SH-SY5Y (cell line): Measurements from ENCODE around the gene NISCH.

Experiments used
- GATA2 ChIP-seq: IDR thresholded peaks from 2 replicates; pipeline ENCODE4 v1.6.1; 2011; ENCODE audit warnings: mild to moderate bottlenecking, low read depth, low read length
- GATA3 ChIP-seq: IDR thresholded peaks from 2 replicates; pipeline ENCODE4 v1.6.1; 2011; ENCODE audit warnings: low read depth, mild to moderate bottlenecking, low read length, moderate library complexity

Gene NISCH

GRCh38 chr3:52440671-52441070 lies 14.7 kb upstream of the NISCH start:
- no peak for TF ChIP-seq GATA3
- TF ChIP-seq GATA2 = no peak

DNA sequence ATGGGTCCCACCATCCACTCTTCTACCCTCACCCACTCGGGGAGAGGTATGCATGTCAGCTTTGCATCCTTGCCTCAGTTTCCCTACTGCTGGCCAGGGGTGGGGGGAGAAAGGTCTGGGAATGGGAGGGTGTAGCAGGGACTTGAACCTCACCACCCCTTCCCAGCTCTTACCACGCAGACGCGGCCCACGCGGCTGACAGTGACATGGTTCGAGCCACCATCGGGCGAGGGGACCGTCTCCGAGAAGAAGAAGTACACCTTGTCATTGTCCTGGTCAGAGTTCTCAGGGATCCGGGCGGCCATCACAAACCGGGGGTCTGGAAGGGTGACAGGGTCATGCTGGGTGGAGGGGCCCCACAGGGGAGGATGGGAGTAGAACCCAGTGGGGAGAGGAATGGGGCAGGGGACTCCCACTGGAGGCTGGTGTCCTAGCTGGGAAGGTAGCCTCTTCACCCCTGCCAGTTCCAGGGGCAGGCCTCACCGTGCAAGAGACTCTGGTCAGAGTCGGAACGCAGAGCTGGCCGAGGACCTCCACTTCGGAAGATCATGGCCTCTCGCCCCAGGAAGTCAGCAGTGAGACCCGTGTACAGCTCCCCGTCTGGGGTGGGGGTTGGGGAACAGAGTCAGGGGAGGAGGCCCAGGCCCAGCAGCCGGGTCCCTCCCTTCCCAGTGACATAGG lies 14.2 kb upstream of the NISCH start:
- no peak for TF ChIP-seq GATA2
- TF ChIP-seq GATA3 = no peak

DNA sequence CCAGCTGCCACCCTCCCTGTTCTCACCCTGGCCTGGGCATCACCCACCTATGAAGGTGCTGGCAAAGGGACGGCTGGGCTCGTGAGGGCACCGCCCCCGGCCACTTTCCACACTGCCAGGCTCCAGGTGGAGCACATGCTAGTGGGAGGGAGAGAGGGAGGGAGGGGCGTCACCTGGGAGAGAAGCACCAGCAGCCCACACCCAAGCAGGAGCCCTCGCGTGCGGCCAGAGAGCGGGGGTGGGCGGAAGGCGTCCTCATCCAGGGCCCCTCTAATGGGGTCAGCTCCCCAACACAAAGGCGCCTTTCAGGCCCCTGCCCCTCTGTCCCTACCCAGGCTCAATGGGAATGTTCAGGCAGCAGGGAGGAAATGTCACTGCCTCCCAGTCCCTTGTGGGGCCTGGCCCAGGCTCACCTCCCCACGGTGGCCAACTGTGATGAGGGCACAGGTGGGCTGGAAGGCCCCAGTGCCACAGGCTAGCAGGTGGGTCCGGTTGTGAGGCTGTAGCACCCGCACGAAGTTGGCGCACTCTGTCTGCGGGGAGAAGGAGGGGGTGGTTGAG lies 13.6 kb upstream of the NISCH start:
- TF ChIP-seq GATA3 (no peak), GATA2 (no peak)

DNA sequence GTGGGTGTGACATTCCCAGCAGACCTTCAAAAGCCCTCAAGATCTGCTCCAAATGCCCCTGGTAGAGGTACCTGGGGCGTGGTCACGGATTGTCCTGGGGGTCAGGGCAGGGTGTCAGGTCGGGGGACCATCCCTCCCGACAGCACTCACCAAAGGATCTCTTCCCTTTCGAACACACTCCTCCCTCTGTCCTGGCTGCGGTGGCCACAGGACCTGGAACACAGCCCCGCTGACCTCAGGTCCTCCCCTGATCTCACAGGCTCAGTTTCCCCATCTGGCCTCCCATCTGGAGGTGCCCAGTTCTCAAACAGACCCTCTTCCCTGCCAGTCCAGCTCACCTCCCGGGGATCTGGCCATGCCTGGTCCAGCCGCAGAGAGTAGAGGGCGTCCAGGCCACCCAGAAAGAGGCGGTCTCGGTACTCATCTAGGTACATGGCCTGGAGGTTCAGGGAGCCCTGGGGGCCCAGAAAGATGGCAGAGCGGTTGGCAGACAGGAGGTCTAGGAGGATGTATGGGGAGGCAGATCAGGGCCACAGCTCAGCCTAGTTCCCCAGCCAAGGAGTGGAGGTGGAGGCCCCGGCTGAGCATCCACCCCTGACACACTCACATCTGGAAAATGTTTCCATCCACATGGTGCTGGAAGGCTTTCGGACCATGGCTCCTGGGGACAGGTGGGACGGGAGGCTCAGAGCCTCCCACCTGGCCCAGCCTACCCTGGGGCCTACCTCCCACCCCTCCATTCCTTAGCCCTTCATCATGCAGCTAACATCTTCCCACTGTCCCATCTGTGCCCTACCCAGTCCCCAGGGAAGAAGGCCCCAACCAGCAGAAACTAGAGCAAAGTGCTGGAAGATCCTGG lies 12.8 kb upstream of the NISCH start:
- TF ChIP-seq GATA3 (no peak), GATA2 (no peak)

- no peak for TF ChIP-seq GATA3
- no peak for TF ChIP-seq GATA2
These were observed 12.2 kb upstream of the NISCH start for GRCh38 chr3:52443268-52443610.

GRCh38 chr3:52443791-52444687 lies 11.4 kb upstream of the NISCH start:
- no peak for TF ChIP-seq GATA2
- no peak for TF ChIP-seq GATA3

DNA sequence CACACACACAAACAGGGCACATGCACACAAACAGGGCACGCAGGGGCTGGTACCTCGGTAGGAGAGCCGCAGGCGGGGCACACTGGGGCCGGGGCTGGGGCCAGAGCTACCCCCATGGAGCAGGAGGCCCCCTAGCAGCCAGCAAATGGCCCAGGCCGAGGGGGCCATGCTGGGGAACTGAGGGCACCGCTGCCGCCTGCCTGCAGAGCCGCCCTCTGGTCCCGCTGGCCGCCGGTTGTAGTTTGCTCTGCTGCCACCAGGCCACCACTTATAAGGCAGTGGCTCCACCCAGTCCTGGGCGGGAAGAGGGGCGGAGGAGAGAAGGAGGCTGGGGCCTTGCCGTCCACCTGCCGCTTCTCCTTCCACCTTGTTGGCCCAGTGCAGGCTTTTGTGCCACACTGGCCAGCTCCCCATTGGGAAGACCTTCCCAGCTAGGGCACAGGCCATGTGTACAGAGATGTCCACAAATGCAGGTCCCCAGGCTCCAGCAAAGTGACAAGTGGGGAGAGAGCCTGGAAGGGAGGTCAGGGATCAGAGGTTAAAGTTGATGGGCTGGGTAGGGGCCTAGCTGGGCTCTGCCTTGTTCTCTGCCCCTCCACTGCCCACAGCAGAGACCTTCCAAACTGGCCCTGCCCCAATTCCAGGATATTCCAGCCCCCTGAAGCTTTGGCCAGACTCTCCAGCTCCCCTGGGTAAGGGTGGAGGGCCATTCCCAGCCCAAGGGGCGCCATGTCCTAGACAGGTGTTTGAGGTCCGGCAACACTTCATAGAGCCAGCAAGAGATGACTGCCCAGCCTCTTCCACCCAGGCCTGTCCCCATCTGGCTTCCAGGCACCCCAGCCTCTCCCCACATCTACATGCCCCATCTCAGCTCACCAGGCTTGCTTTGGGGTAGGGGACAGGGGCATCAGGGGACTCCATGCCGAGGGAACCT lies 10.3 kb upstream of the NISCH start, which contains the start of gene SEMA3G:
TSS of gene SEMA3G (minus strand) at position 244 of the 934 bp plus-strand sequence. CDS start at position 168, 76 bp downstream.
- no peak for TF ChIP-seq GATA2
- no peak for TF ChIP-seq GATA3

DNA sequence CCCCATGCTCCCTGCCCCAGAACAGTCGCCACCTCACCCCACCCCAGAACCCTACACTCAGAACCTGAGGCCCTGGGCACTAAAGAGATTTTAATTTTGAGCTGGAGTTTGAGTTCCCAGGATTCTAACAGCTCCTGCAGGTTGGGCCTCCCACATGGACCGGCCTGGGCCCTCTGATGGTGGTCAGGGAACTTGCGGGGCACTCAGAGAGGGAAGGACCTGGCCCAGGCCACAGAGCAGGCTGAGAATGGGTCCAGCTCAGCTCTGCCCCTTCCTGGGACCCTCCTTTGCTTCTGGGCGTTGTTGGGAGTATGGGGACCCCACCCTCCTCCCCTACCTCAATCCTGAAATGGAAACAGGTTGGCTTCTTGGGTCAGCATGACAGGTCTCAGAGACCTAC lies 9.4 kb upstream of the NISCH start:
- no peak for TF ChIP-seq GATA3
- TF ChIP-seq GATA2 = no peak

GRCh38 chr3:52446631-52447511 lies 8.5 kb upstream of the NISCH start:
- TF ChIP-seq GATA2 = no peak

DNA sequence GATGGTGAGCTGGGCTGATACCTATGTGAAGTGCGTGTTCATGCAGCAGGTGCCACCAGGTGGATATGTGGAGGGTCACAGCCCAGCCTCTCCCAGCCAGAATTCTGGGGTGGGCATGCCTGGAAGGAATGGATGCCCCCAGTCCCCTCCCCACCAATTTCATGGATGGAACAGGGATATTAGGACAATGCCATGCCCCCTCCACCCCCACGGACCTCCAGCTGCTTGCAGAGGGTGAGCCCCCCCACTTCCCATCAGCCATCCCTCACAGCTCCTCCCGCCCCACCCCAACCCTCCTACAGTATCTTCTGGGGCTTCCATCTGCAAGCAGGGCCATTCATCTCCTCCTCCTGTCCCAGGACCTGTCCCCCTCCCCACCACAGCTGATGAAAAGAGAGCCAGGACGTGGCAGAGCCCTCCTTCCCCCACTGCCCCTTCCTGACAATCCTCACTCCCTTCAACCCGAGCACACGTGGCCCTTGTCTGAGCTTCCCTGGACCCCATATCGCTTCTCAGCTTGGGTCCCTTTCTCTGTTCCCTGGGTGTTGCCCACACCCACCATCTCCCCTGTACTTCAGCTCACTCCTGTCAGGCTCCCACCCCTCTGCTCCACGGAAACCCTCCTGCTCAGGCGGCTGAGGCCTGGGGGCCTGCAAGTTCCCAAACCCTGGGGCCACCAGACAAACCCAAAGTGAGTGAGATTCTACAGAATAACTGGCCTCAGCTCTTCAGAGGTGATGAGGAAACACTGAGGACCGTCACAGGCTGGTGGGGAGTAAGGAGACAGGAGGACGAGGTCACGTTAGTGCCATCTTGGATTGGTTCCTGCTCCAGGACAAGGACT lies 7.7 kb upstream of the NISCH start:
- TF ChIP-seq GATA2 = no peak

GRCh38 chr3:52450489-52451236 lies 4.7 kb upstream of the NISCH start:
- no peak for TF ChIP-seq GATA3
- no peak for TF ChIP-seq GATA2
